H9 (cell line): ENCODE data around the gene CARS1. TPM values are rescaled to one million over a fixed set of nuclear protein-coding genes. Genes with fewer than 3 reads are reported as not detected.

Experiments used
- DNase-seq: peaks from one replicate; pipeline ENCODE4 v3.0.0-alpha.2; 2017
- H2AFZ ChIP-seq: one replicate; pipeline ENCODE4 v1.6.1; 2013; ENCODE audit warnings: mild to moderate bottlenecking, low read length, control low read depth, moderate library complexity
- H2AK5ac ChIP-seq: 2 replicates; pipeline ENCODE4 v1.6.1; 2013; ENCODE audit warnings: low read length, control low read depth, mixed read lengths; ENCODE audit not compliant: insufficient read length
- H2BK120ac ChIP-seq: one replicate; pipeline ENCODE4 v1.6.1; 2013; ENCODE audit warnings: low read depth, mild to moderate bottlenecking, low read length, control low read depth, inconsistent platforms; ENCODE audit not compliant: poor library complexity, severe bottlenecking
- H2BK12ac ChIP-seq: 2 replicates; pipeline ENCODE4 v1.6.1; 2013; ENCODE audit warnings: low read length, control low read depth, mixed read lengths, low read depth; ENCODE audit not compliant: insufficient read length
- H2BK15ac ChIP-seq: 2 replicates; pipeline ENCODE4 v1.6.1; 2013; ENCODE audit warnings: low read depth, low read length, control low read depth
- H2BK20ac ChIP-seq: one replicate; pipeline ENCODE4 v1.6.1; 2013; ENCODE audit warnings: low read depth, mild to moderate bottlenecking, low read length, control low read depth, inconsistent platforms; ENCODE audit not compliant: poor library complexity, severe bottlenecking
- H2BK5ac ChIP-seq: 2 replicates; pipeline ENCODE4 v1.6.1; 2013; ENCODE audit warnings: low read length, control low read depth, mixed read lengths; ENCODE audit not compliant: insufficient read length
- H3K14ac ChIP-seq: 2 replicates; pipeline ENCODE4 v1.6.1; 2013; ENCODE audit warnings: low read length, control low read depth; ENCODE audit not compliant: insufficient read depth
- H3K18ac ChIP-seq: 2 replicates; pipeline ENCODE4 v1.6.1; 2013; ENCODE audit warnings: low read depth, mild to moderate bottlenecking, mixed read lengths, low read length, control low read depth; ENCODE audit not compliant: insufficient read length
- H3K23ac ChIP-seq: 2 replicates; pipeline ENCODE4 v1.6.1; 2013; ENCODE audit warnings: low read length, control low read depth, mixed read lengths, low read depth; ENCODE audit not compliant: insufficient read length
- H3K23me2 ChIP-seq: 2 replicates; pipeline ENCODE4 v1.6.1; 2013; ENCODE audit warnings: low read depth, mild to moderate bottlenecking, mixed read lengths, low read length, control low read depth; ENCODE audit not compliant: insufficient read length, poor library complexity, severe bottlenecking
- H3K27ac ChIP-seq: 2 replicates; pipeline ENCODE4 v1.5.1; 2013; ENCODE audit warnings: low read length, control low read depth, mixed read lengths, low read depth; ENCODE audit not compliant: insufficient read length
- H3K27me3 ChIP-seq: 2 replicates; pipeline ENCODE4 v1.6.1; 2013; ENCODE audit warnings: low read length, control low read depth, inconsistent platforms; ENCODE audit not compliant: insufficient read depth
- H3K4ac ChIP-seq: 2 replicates; pipeline ENCODE4 v1.6.1; 2013; ENCODE audit warnings: low read depth, mild to moderate bottlenecking, control low read depth, inconsistent platforms, low read length, moderate library complexity
- H3K4me1 ChIP-seq: 2 replicates; pipeline ENCODE4 v1.6.1; 2013; ENCODE audit warnings: low read length, control low read depth, inconsistent platforms; ENCODE audit not compliant: insufficient read depth
- H3K4me2 ChIP-seq: 2 replicates; pipeline ENCODE4 v1.6.1; 2013; ENCODE audit warnings: low read length, control low read depth, mixed read lengths; ENCODE audit not compliant: insufficient read length, insufficient read depth
- H3K56ac ChIP-seq: 2 replicates; pipeline ENCODE4 v1.6.1; 2013; ENCODE audit warnings: low read depth, mild to moderate bottlenecking, mixed read lengths, low read length, control low read depth; ENCODE audit not compliant: insufficient read length
- H3K79me1 ChIP-seq: 2 replicates; pipeline ENCODE4 v1.6.1; 2013; ENCODE audit warnings: low read depth, mild to moderate bottlenecking, moderate library complexity, low read length, control low read depth, inconsistent platforms; ENCODE audit not compliant: insufficient read depth, poor library complexity, severe bottlenecking
- H3K79me2 ChIP-seq: 2 replicates; pipeline ENCODE4 v1.6.1; 2013; ENCODE audit warnings: low read length, control low read depth, inconsistent platforms; ENCODE audit not compliant: insufficient read depth
- H3K9ac ChIP-seq: 2 replicates; pipeline ENCODE4 v1.6.1; 2013; ENCODE audit warnings: low read length, control low read depth, mixed read lengths; ENCODE audit not compliant: insufficient read length; ENCODE audit errors: extremely low read depth
- H3K9me3 ChIP-seq: one replicate; pipeline ENCODE4 v1.6.1; 2013; ENCODE audit warnings: low read depth, low read length, inconsistent platforms; ENCODE audit not compliant: control insufficient read depth
- H3T11ph ChIP-seq: one replicate; pipeline ENCODE4 v1.6.1; 2013; ENCODE audit warnings: mild to moderate bottlenecking, low read length, control low read depth, inconsistent platforms
- H4K20me1 ChIP-seq: one replicate; pipeline ENCODE4 v1.6.1; 2013; ENCODE audit not compliant: control insufficient read depth, insufficient read length, insufficient read depth
- H4K5ac ChIP-seq: 2 replicates; pipeline ENCODE4 v1.6.1; 2013; ENCODE audit warnings: low read depth, mild to moderate bottlenecking, mixed read lengths, low read length, control low read depth; ENCODE audit not compliant: insufficient read length
- H4K8ac ChIP-seq: replicated peaks from 2 replicates; pipeline ENCODE4 v1.6.1; 2013; ENCODE audit warnings: low read length, control low read depth, mixed read lengths, low read depth; ENCODE audit not compliant: insufficient read length
- H4K91ac ChIP-seq: 2 replicates; pipeline ENCODE4 v1.6.1; 2013; ENCODE audit warnings: low read depth, mild to moderate bottlenecking, moderate library complexity, mixed read lengths, low read length, control low read depth; ENCODE audit not compliant: insufficient read length
- H3K27ac Mint-ChIP-seq, 3 experiments: 2 replicates in 2 of 3; 3 replicates in 1 of 3; pipeline ENCODE4 v1.8.0; 2020 to 2021; ENCODE audit warnings: mixed read lengths in 3 of 3, mild to moderate bottlenecking in 1 of 3, moderate library complexity in 1 of 3
- H3K27me3 Mint-ChIP-seq: 2 replicates; pipeline ENCODE4 v1.8.0; 2021; ENCODE audit warnings: low read depth, mild to moderate bottlenecking, moderate library complexity, mixed read lengths
- H3K36me3 Mint-ChIP-seq, 3 experiments: 2 replicates in 2 of 3; 3 replicates in 1 of 3; pipeline ENCODE4 v1.8.0; 2020 to 2021; ENCODE audit warnings: low read depth in 3 of 3, mixed read lengths in 3 of 3; ENCODE audit not compliant: insufficient read depth in 1 of 3
- H3K4me1 Mint-ChIP-seq, 2 experiments: 2 replicates each; pipeline ENCODE4 v1.8.0; 2020; ENCODE audit warnings: mixed read lengths in 2 of 2
- H3K4me3 Mint-ChIP-seq, 2 experiments: 2 replicates in 1 of 2; 3 replicates in 1 of 2; pipeline ENCODE4 v1.8.0; 2020 to 2021; ENCODE audit warnings: mild to moderate bottlenecking in 2 of 2, mixed read lengths in 2 of 2, moderate library complexity in 1 of 2
- H3K9me3 Mint-ChIP-seq, 2 experiments: 2 replicates in 1 of 2; 3 replicates in 1 of 2; pipeline ENCODE4 v1.8.0; 2020; ENCODE audit warnings: mild to moderate bottlenecking in 2 of 2, mixed read lengths in 2 of 2, moderate library complexity in 1 of 2
- CTCF ChIP-seq: fragments of 200-600 bp; sonication (generic); conservative IDR thresholded peaks from 3 replicates; pipeline ENCODE4 v1.8.0; 2021; ENCODE audit warnings: antibody characterized with exemption, mild to moderate bottlenecking
- WGBS: extraction: QIAGEN DNeasy Blood & Tissue Kit; methylation state at CpG from one replicate; pipeline ENCODE4 v1.1.7; 2013; ENCODE audit warnings: missing lambda C conversion rate, low lambda C conversion rate, mixed read lengths; ENCODE audit not compliant: insufficient read length; ENCODE audit errors: extremely low coverage; 5-methylcytosine and 5-hydroxymethylcytosine counted together
- total RNA-seq: library from RNA; stranded (reverse); gene quantifications from 2 replicates; pipeline ENCODE4 v1.2.1, GENCODE V29; 2021

The CARS1 gene
- total RNA-seq, 1 experiment from 2014 or later = 92.3 TPM

- no peak overlapping the region for H2BK5ac ChIP-seq
- no CpG with 5 or more reads among the region's 23 CpGs for WGBS
- no peak overlapping the region for H2BK120ac ChIP-seq
- H3K79me1 ChIP-seq = no peaks in the 10 kb centered on the region
- H2AK5ac ChIP-seq = no peak overlapping the region
- Mint-ChIP-seq H3K9me3 (no peaks in the 10 kb centered on the region; a peak in 1 of 5 replicates), H3K4me1 (peaks cover 18 to 24% of the 10 kb centered on the region in 2 experiments), H3K36me3 (peaks cover 0 to 4% (median 0%) of the 10 kb centered on the region in 3 experiments; a peak in 2 of 7 replicates), H3K4me3 (0 out of 5 replicates have a peak overlapping the region, but pooled peaks of 1 of the 2 experiments have one; percentile 32), H3K27me3 (no peaks in the 10 kb centered on the region), H3K27ac (no peak overlapping the region)
- no peaks in the 10 kb centered on the region for H3K4me1 ChIP-seq
- no peak overlapping the region for H3K27ac ChIP-seq
- no peak overlapping the region for H2BK20ac ChIP-seq
- H3K79me2 ChIP-seq = no peaks in the 10 kb centered on the region
- H3K18ac ChIP-seq = no peak overlapping the region
- H4K20me1 ChIP-seq = no peaks in the 10 kb centered on the region
- H3T11ph ChIP-seq = no peak overlapping the region
- no peak overlapping the region for H4K5ac ChIP-seq
- H3K23ac ChIP-seq = no peak overlapping the region
- H3K4me2 ChIP-seq = no peak overlapping the region
- no peaks in the 10 kb centered on the region for H3K23me2 ChIP-seq
- H2BK15ac ChIP-seq = no peak overlapping the region
- no peak overlapping the region for H3K56ac ChIP-seq
- H3K14ac ChIP-seq = no peak overlapping the region
- H2BK12ac ChIP-seq = no peak overlapping the region
- H4K8ac ChIP-seq = no peak overlapping the region
- no peak overlapping the region for H3K9ac ChIP-seq
- H2AFZ ChIP-seq = no peak overlapping the region
- H3K9me3 ChIP-seq = no peaks in the 10 kb centered on the region
- peak; percentile 18 for DNase-seq
- no peaks in the 10 kb centered on the region for H3K27me3 ChIP-seq
- H4K91ac ChIP-seq = no peak overlapping the region
- no peak for TF ChIP-seq CTCF
- no peak overlapping the region for H3K4ac ChIP-seq
These were observed 48.0 kb upstream of the CARS1 start for GRCh38 chr11:3104961-3105790.
